ENCODE measurements around the gene AGPAT4.

DNA sequence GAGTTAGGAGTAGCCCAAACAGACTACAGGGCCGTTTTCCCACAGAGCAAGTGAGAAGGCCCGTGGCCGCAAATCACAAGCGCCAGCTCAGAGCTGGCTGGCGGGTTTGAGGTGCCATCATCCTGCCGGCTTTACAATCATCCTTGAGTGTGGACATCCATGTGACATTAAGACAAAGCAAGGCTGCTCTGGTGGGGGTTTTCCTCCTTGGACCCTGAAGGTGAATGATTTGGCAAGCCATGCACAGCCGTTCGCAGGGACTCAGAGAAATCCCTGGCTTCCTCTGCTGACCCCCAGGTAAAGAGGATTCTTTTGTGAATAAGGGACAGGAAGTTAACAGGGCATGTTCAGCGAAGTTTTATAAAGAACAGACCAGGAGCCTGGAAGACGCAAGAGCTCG lies 137.2 kb downstream of the AGPAT4 start:
- TF ChIP-seq, protein P1, sequence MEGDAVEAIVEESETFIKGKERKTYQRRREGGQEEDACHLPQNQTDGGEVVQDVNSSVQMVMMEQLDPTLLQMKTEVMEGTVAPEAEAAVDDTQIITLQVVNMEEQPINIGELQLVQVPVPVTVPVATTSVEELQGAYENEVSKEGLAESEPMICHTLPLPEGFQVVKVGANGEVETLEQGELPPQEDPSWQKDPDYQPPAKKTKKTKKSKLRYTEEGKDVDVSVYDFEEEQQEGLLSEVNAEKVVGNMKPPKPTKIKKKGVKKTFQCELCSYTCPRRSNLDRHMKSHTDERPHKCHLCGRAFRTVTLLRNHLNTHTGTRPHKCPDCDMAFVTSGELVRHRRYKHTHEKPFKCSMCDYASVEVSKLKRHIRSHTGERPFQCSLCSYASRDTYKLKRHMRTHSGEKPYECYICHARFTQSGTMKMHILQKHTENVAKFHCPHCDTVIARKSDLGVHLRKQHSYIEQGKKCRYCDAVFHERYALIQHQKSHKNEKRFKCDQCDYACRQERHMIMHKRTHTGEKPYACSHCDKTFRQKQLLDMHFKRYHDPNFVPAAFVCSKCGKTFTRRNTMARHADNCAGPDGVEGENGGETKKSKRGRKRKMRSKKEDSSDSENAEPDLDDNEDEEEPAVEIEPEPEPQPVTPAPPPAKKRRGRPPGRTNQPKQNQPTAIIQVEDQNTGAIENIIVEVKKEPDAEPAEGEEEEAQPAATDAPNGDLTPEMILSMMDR (IDR thresholded peaks at IDR 0.05): no peak
- TF ChIP-seq POLR2A (IDR thresholded peaks at IDR 0.05): no peak
